Measurements from ENCODE around the gene ARNT2.

The ARNT2 gene

DNA sequence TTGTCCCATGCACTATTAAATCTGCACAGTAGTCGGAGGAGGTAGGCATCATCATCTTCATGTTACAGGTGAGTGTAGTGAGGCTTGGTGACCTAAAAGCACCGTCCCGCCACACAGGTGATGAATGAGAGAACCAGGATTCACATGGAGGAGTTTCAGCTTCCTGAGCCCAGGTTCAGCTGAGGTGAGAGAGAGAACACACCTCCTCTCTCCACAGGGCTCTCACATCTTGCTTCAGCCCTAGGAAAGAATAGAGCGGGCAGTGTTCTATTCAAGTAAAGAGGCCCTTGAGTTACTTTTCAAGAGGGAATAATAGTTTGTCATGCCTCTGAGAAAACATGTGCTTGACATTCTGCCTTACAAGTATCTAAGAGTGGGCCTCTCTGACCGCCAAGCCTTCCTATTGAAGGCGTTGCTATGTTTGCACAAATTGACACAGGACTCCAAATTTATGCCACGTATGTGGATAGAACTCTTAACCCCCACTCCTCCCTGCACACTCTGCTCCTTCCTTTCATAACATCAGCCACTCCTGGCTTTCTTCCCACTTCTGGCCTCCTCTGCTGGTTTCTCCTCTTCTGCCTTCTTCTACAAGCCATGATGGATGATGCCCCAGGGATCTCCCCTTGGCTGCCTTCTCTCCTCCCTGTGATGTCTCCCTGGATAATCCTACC lies 152.6 kb downstream of the ARNT2 start:
- DNase-seq (ENCODE audit: low read depth in 2 of 2), result no peak

DNA sequence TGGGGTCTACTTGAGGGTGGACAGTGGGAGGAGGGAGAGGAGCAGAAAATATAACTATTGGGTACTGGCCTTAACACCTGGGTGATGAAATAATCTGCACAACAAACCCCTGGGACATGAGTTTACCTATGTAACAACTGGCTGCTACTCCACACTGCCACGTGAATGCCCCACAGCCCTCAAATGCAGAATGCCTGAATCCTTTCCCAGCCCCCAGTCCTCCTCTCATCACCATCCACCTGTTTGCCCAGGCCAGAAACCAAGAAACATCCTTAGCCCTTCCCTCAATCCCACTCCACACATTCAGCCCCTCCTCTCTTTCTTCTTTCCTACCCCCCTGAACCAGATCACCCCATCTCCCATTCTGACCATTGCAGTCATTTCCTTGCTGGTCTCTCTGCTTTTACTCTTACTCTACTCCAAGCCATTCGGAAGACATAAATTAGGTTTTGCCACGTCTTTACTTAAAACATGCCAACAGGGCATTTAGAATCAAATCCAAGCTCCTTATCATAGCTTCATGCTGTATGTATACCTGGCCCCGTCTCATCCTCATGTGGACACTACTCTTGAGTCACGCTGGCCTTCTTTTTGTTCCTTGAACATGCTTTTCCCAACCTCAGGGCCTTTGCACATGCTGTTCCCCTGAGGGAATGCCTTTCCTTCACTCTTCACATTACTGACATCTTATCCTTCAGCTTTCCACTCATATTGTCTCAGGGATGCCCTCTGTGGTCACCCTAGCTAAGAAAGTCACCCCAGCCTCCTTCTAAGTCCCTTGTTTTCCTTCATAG lies 153.5 kb downstream of the ARNT2 start:
- DNase-seq (ENCODE audit: low read depth in 2 of 2), result no peak

GRCh38 chr15:80558631-80559319 lies 154.6 kb downstream of the ARNT2 start:
- no peak for DNase-seq (ENCODE audit: low read depth in 2 of 2)

- no peak for DNase-seq (ENCODE audit: low read depth in 2 of 2)
Measured at GRCh38 chr15:80559320-80559693, 155.1 kb downstream of the ARNT2 start.

GRCh38 chr15:80559761-80560160 lies 155.6 kb downstream of the ARNT2 start:
- no peak for DNase-seq (ENCODE audit: low read depth in 2 of 2)

GRCh38 chr15:80560601-80561400 lies 156.6 kb downstream of the ARNT2 start:
- no peak for DNase-seq (ENCODE audit: low read depth in 2 of 2)

DNA sequence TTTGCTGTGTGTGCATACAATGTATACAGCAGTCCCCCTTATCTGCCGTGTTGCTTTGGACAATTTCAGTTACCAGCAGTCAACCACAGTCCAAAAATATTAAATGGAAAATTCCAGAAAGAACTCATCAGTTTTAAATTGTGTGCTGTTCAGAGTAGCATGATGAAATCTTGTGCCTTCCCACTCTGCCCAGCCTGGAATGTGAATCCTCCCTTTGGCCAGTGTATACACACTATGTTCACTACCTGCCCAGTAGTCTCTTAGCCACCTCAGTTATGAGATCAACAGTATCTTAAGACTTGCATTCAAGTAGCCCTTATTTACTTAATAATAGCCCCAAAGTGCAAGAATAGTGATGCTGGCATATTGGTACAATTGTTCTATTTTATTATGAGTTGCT lies 157.3 kb downstream of the ARNT2 start:
- no peak for DNase-seq (ENCODE audit: low read depth in 2 of 2)

GRCh38 chr15:80562033-80562432 lies 157.9 kb downstream of the ARNT2 start:
- DNase-seq (ENCODE audit: low read depth in 2 of 2), result no peak

DNA sequence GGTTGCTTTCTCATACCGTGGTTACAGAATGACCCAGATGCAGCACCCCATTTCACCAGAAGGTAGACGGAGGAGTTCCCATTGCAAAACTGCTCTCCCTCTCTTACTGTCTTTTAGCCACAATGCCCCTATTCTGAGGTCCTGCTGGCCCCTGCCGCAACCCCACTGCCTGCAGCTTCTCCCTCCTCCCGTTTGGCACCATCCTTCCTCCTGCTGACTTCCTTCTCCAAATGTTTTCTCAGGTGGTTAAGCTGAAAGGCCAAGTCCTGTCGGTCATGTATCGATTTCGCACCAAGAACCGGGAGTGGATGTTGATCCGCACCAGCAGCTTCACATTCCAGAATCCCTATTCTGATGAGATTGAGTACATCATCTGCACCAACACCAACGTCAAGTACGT lies 158.7 kb downstream of the ARNT2 start:
- DNase-seq (ENCODE audit: low read depth in 2 of 2), result no peak

DNA sequence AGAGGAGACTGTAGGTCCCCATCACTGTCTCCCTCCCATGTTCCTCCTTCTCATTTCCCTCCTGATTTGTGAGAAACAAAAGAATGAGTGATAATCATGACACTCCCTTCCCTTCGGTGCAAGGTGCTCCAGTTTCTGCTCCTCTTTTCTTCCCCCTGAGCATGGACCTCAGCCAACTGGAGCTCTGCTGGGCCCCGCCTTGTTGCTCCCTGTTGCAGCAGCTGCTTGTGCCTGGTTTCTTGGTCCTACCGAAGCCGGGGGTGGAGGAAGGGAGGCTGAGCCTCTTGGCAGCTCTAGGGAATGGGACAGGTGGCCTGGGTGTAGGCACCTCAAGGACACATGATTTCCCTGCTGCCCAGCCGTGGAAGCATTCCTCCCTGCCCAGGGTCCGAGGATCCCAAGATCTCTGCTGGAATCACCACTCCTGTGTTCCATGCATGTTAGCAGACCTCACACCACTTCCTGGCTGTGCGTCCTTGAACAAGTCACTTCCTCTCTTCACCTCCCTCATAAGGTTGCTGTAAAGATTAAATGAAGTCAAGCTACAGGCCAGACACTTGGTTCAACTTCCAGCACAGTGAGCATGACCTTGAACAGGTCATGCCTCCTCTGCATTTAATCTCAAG lies 159.3 kb downstream of the ARNT2 start:
- no peak for DNase-seq (ENCODE audit: low read depth in 2 of 2)

DNA sequence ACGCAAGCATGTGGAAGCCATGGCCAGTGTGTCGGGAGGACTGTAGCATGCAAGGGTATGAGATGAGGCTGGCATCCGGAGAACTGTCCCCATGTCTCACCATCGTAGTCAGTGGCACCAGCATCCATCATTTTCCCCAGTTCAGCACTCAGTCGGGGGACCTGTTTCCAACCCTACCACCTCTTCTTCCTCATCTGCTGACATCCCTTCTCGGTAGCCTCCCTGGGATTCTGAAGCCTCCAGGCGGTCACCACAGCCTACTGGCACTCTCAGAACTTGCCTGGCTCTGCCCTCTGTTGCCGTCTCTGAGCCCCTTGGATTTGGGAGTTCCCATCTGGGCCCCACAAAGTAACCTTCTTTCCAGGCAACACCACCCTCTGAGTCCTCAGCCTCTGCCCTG lies 159.9 kb downstream of the ARNT2 start:
- no peak for DNase-seq (ENCODE audit: low read depth in 2 of 2)

DNA sequence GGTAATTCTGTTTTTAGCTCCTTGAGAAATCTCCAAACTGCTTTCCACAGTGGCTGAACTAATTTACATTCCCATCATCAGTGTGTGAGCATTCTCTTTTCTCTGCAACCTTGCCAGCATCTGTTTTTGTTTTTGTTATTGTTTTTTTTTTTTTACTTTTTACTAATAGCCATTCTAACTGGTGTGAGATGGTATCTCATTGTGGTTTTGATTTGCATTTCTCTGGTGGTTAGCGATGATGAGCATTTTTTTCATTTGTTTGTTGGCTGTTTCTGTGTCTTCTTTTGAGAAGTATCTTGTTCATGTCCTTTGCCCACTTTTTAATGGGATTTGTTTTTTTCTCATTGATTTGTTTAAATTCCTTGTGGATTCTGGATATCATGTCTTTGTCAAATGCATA lies 161.2 kb downstream of the ARNT2 start:
- DNase-seq (ENCODE audit: low read depth in 2 of 2), result no peak

GRCh38 chr15:80565988-80566387 lies 161.8 kb downstream of the ARNT2 start:
- DNase-seq (ENCODE audit: low read depth in 2 of 2), result no peak

GRCh38 chr15:80567721-80568157 lies 163.6 kb downstream of the ARNT2 start:
- no peak for DNase-seq (ENCODE audit: low read depth in 2 of 2)

- DNase-seq (ENCODE audit: low read depth in 2 of 2), result no peak
Measured at GRCh38 chr15:80568298-80568697, 164.1 kb downstream of the ARNT2 start.

- no peak for DNase-seq (ENCODE audit: low read depth in 2 of 2)
Measured at GRCh38 chr15:80568876-80569605, 164.9 kb downstream of the ARNT2 start.

DNA sequence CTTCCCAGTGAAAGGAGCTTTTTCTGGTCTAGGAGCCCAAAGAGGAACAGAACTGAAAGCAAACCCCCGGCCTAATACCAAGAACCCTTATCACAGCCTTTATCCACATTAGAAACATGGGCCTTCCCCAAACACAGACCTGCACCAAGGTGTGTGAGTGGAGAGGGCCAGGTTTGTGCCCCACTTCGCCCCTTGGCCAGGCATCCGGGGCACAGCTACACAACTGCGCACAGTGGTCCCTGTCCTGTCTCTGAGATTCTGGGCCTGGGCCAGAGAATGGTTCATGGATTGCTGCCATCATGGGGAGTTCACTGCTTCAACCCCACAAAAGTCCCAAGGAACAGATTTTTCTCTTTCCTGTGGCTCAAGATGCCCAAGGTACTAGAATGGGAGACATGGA lies 165.5 kb downstream of the ARNT2 start:
- no peak for DNase-seq (ENCODE audit: low read depth in 2 of 2)

DNA sequence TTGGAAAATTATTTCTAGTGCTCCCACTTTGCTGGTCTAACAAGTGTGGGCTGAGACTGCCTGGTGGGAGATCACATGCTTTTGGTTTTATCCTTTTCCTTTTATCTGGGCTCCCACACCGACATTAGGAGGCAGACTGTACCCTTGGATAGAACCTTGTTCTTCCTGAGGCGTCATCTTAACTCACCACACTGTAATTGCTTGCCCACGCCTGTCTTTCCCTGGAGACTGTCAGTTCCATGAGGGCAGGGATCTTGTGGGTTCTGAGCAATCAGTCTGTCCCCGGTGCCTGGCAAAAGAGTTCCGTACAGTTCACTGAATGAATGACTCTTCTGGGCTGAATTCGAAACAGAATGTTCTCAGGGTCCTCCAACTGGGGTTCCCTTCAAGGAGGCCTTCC lies 166.4 kb downstream of the ARNT2 start:
- DNase-seq (ENCODE audit: low read depth in 2 of 2), result no peak

GRCh38 chr15:80572337-80572736 lies 168.2 kb downstream of the ARNT2 start:
- DNase-seq (ENCODE audit: low read depth in 2 of 2), result no peak

GRCh38 chr15:80573606-80574005 lies 169.4 kb downstream of the ARNT2 start:
- DNase-seq (ENCODE audit: low read depth in 2 of 2), result no peak

GRCh38 chr15:80574590-80574989 lies 170.4 kb downstream of the ARNT2 start:
- no peak for DNase-seq (ENCODE audit: low read depth in 2 of 2)

Data from stimulated activated CD8-positive, alpha-beta memory T cell treated with anti-CD3 and anti-CD28 coated beads, Interleukin-15, amount 100 ng/mL, for 4 hours (primary cell).